Neural cell (in vitro differentiated cells): ENCODE measurements around the gene NSMCE1. TPM values are rescaled to one million over a fixed set of nuclear protein-coding genes. Genes with fewer than 3 reads are reported as not detected.

Source experiments
- H2AFZ ChIP-seq: fragments of 200-600, 300-800 bp; sonication (generic), shearing (Covaris generic); 2 replicates; pipeline ENCODE4 v1.6.0; 2014; ENCODE audit warnings: low read depth, mild to moderate bottlenecking, antibody characterized with exemption, low read length, moderate library complexity
- H3F3A ChIP-seq: fragments of 200-600 bp; shearing (Covaris generic); 2 replicates; pipeline ENCODE4 v1.6.1; 2016; ENCODE audit warnings: mild to moderate bottlenecking, moderate library complexity, mixed read lengths, antibody characterized with exemption, low read length; ENCODE audit not compliant: insufficient read depth, poor library complexity, severe bottlenecking
- H3K27ac ChIP-seq: fragments of 200-600, 300-800 bp; sonication (generic), shearing (Covaris generic); 2 replicates; pipeline ENCODE4 v1.5.1; 2014; ENCODE audit warnings: mild to moderate bottlenecking, low read length, moderate library complexity
- H3K27me3 ChIP-seq: fragments of 300-800, 200-600 bp; sonication (generic), shearing (Covaris generic); 2 replicates; pipeline ENCODE4 v1.6.0; 2014; ENCODE audit warnings: mild to moderate bottlenecking, low read depth, low read length, moderate library complexity; ENCODE audit not compliant: insufficient read depth
- H3K36me3 ChIP-seq: fragments of 300-800, 200-600 bp; sonication (generic), shearing (Covaris generic); 2 replicates; pipeline ENCODE4 v1.5.1; 2014; ENCODE audit warnings: mild to moderate bottlenecking, antibody characterized with exemption, low read length, moderate library complexity; ENCODE audit not compliant: insufficient read depth
- H3K4me2 ChIP-seq: fragments of 300-800, 200-600 bp; sonication (generic), shearing (Covaris generic); 2 replicates; pipeline ENCODE4 v1.6.0; 2014; ENCODE audit warnings: mild to moderate bottlenecking, low read length
- H3K4me3 ChIP-seq: fragments of 300-800, 200-600 bp; sonication (generic), shearing (Covaris generic); 2 replicates; pipeline ENCODE4 v1.5.1; 2014; ENCODE audit warnings: mild to moderate bottlenecking, low read length, moderate library complexity
- H3K79me2 ChIP-seq: fragments of 200-600 bp; shearing (Covaris generic); replicated peaks from 2 replicates; pipeline ENCODE4 v1.6.0; 2014; ENCODE audit warnings: mild to moderate bottlenecking, low read length, moderate library complexity; ENCODE audit not compliant: insufficient read depth
- H3K9ac ChIP-seq: fragments of 300-800, 200-600 bp; sonication (generic), shearing (Covaris generic); 2 replicates; pipeline ENCODE4 v1.6.1; 2016; ENCODE audit warnings: mild to moderate bottlenecking, low read length, mixed read lengths
- H3K9me2 ChIP-seq: fragments of 200-600 bp; shearing (Covaris generic); 2 replicates; pipeline ENCODE4 v1.6.1; 2016; ENCODE audit warnings: mild to moderate bottlenecking, low read length, mixed read lengths; ENCODE audit not compliant: insufficient read depth
- H3K9me3 ChIP-seq: fragments of 200-600, 300-800 bp; sonication (generic), shearing (Covaris generic); 2 replicates; pipeline ENCODE4 v1.6.1; 2016; ENCODE audit warnings: mild to moderate bottlenecking, mixed run types, low read length, moderate library complexity, mixed read lengths
- H4K20me1 ChIP-seq: fragments of 200-600 bp; shearing (Covaris generic); 2 replicates; pipeline ENCODE4 v1.6.1; 2016; ENCODE audit warnings: mild to moderate bottlenecking, mixed run types; ENCODE audit not compliant: insufficient read depth
- CTCF ChIP-seq: fragments of 450-650 bp; IDR thresholded peaks from 2 replicates; pipeline ENCODE4 v1.5.1; 2014; ENCODE audit warnings: antibody characterized with exemption, mild to moderate bottlenecking, moderate library complexity; ENCODE audit not compliant: poor library complexity, severe bottlenecking
- EP300 ChIP-seq: fragments of 450-650 bp; conservative IDR thresholded peaks from 2 replicates; pipeline ENCODE4 v1.6.1; 2014; ENCODE audit warnings: antibody characterized with exemption, mild to moderate bottlenecking, moderate library complexity; ENCODE audit not compliant: poor library complexity, severe bottlenecking
- EZH2 ChIP-seq: fragments of 200-600, 300-800 bp; shearing (Covaris generic), sonication (generic); IDR thresholded peaks from 2 replicates; pipeline ENCODE4 v1.6.1; 2014; ENCODE audit warnings: antibody characterized with exemption, low read length, borderline replicate concordance, mild to moderate bottlenecking; ENCODE audit not compliant: insufficient read depth, poor library complexity, severe bottlenecking
- MXI1 ChIP-seq: fragments of 450-650 bp; conservative IDR thresholded peaks from 2 replicates; pipeline ENCODE4 v1.6.1; 2014; ENCODE audit warnings: antibody characterized with exemption, mild to moderate bottlenecking; ENCODE audit not compliant: poor library complexity, severe bottlenecking
- POLR2AphosphoS5 ChIP-seq: IDR thresholded peaks from 2 replicates; pipeline ENCODE4 v1.6.1; 2012
- RAD21 ChIP-seq: fragments of 450-650 bp; conservative IDR thresholded peaks from 2 replicates; pipeline ENCODE4 v1.6.1; 2014; ENCODE audit warnings: antibody characterized with exemption, mild to moderate bottlenecking, moderate library complexity
- REST ChIP-seq: IDR thresholded peaks from 2 replicates; pipeline ENCODE4 v1.6.1; 2012; ENCODE audit warnings: borderline replicate concordance
- SMC3 ChIP-seq: fragments of 450-650 bp; conservative IDR thresholded peaks from 2 replicates; pipeline ENCODE4 v1.6.1; 2014; ENCODE audit warnings: antibody characterized with exemption, mild to moderate bottlenecking, moderate library complexity; ENCODE audit not compliant: poor library complexity
- TAF1 ChIP-seq: IDR thresholded peaks from 2 replicates; pipeline ENCODE4 v1.6.1; 2012; ENCODE audit warnings: low read depth
- polyA plus RNA-seq: library from polyadenylated mRNA; depleted of rRNA; stranded (reverse); fragments of >200 nt; gene quantifications from 2 replicates; pipeline ENCODE4 v1.2.3, GENCODE V29; 2014

The NSMCE1 gene
- polyA plus RNA-seq, 1 donor from 2014 or later, result 11.5 TPM

GRCh38 chr16:27240948-27241531 is 27.5 kb downstream of the NSMCE1 start:
- H4K20me1 ChIP-seq, result no peaks in the 10 kb centered on the region
- H3K27ac ChIP-seq, result no peak overlapping the region
- no peaks in the 10 kb centered on the region for H3K27me3 ChIP-seq
- no peak overlapping the region for H3K4me3 ChIP-seq
- H3K36me3 ChIP-seq, result no peaks in the 10 kb centered on the region
- no peak overlapping the region for H3K9ac ChIP-seq
- H3K4me2 ChIP-seq, result no peak overlapping the region
- no peaks in the 10 kb centered on the region for H3F3A ChIP-seq
- no peaks in the 10 kb centered on the region for H3K9me2 ChIP-seq
- H3K79me2 ChIP-seq, result no peaks in the 10 kb centered on the region
- H3K9me3 ChIP-seq, result no peaks in the 10 kb centered on the region
- no peak overlapping the region for H2AFZ ChIP-seq
- no peak for TF ChIP-seq TAF1
- TF ChIP-seq SMC3, result no peak
- TF ChIP-seq EP300, result no peak
- no peak for TF ChIP-seq POLR2AphosphoS5
- TF ChIP-seq MXI1, result no peak
- TF ChIP-seq EZH2, result no peak
- TF ChIP-seq REST, result no peak
- no peak for TF ChIP-seq RAD21
- no peak for TF ChIP-seq CTCF

- TF ChIP-seq REST (no peak), MXI1 (no peak), SMC3 (no peak), RAD21 (no peak), EP300 (no peak), POLR2AphosphoS5 (no peak), TAF1 (no peak), EZH2 (no peak), CTCF (no peak)
- H2AFZ ChIP-seq, result no peak overlapping the region
Measured at GRCh38 chr16:27239906-27240655, 28.5 kb downstream of the NSMCE1 start.

More at GRCh38 chr16:27239906-27240655, 28.5 kb downstream of the NSMCE1 start:
- Histone ChIP-seq H3K4me2 (no peak overlapping the region), H3K36me3 (no peaks in the 10 kb centered on the region), H3K27ac (no peak overlapping the region), H4K20me1 (no peaks in the 10 kb centered on the region), H3K9ac (no peak overlapping the region), H3K4me3 (no peak overlapping the region), H3K9me3 (no peaks in the 10 kb centered on the region), H3F3A (no peaks in the 10 kb centered on the region), H3K27me3 (no peaks in the 10 kb centered on the region), H3K79me2 (no peaks in the 10 kb centered on the region), H3K9me2 (no peaks in the 10 kb centered on the region)
